ENCODE data around the gene AMELY.

GRCh38 chrY:6907591-6907990 is 4.0 kb downstream of the AMELY start:
- TF ChIP-seq, protein P1, sequence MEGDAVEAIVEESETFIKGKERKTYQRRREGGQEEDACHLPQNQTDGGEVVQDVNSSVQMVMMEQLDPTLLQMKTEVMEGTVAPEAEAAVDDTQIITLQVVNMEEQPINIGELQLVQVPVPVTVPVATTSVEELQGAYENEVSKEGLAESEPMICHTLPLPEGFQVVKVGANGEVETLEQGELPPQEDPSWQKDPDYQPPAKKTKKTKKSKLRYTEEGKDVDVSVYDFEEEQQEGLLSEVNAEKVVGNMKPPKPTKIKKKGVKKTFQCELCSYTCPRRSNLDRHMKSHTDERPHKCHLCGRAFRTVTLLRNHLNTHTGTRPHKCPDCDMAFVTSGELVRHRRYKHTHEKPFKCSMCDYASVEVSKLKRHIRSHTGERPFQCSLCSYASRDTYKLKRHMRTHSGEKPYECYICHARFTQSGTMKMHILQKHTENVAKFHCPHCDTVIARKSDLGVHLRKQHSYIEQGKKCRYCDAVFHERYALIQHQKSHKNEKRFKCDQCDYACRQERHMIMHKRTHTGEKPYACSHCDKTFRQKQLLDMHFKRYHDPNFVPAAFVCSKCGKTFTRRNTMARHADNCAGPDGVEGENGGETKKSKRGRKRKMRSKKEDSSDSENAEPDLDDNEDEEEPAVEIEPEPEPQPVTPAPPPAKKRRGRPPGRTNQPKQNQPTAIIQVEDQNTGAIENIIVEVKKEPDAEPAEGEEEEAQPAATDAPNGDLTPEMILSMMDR (IDR thresholded peaks at IDR 0.05; ENCODE audit: insufficient read depth, low read depth, low read length) = no peak
- TF ChIP-seq EZH2 (IDR thresholded peaks at IDR 0.05; ENCODE audit: insufficient read depth, low read length) = no peak

Data from astrocyte (in vitro differentiated cells and primary cell).